ENCODE results near the gene DNTT.

DNTT gene

DNA sequence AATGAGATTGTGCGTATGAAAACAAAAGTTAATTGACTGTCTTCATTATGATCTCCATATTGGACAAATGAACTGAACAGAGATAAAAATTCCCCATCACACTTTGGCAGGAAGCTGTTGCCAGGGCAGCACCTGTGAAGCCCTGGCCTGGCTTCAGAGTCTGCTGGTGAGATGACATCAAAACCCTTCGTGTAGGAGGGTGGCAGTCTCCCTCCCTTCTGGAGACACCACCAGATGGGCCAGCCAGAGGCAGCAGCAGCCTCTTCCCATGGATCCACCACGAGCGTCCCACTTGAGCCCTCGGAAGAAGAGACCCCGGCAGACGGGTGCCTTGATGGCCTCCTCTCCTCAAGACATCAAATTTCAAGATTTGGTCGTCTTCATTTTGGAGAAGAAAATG, at the start of gene DNTT:
TSS of gene DNTT (plus strand) at position 205 of the 400 bp plus-strand sequence. CDS start at position 269, 64 bp downstream.
- no peak for DNase-seq

DNA sequence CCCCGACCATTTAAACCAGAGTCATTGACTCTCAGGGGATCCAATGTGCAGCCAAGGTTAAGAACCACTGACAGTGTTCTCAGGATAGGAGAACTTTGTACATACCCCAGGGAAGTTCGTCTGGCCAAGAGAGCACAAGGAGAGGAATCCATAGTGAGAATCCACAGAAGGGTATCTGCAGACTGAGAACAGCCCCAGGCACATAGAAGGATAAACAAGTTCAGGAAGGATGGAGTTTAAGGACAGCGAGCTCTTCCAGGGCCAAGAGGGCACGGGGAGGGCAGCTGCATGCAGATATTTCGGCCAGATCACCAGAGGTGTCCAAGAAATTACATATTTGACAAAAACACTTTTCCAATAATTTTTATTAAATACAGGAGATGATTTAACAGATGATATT, 49.3 kb upstream of the DNTT start:
- no peak for DNase-seq

DNA sequence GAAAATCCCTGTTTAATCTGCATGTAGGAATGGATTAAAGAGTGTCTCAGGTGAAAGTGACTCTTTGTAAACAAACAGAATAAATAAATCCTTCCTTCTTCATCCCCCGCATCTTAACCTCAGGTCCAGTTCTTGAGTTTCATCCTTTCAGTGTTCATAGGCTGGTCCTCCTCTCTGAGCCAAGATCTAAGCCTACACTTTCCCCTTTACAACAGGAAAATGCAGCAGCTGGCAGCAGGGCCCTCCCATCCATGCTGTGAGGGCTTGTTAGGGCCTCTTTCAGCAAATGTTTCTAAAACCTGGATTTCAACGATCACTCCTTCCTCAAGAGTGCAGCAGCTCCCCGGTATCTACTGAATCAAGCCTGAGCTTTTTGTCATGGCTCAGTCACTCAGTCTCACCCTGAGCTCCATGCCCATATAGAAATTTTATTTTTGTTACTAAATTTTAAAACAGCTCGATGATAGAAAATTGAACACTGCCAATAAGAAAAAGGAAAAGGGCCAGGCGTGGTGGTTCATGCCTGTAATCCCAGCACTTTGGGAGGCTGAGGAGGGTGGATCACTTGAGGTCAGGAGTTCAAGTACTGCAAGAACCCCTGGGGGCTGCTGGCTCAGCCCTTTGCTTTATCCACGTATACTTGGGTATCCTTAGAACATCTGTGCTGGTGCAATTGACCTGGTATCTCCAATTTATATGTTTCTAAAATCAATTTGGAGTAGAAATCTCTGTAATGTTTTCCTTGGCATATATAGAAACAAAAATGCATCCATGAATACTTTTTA, 48.5 kb upstream of the DNTT start:
- DNase-seq, result no peak

DNA sequence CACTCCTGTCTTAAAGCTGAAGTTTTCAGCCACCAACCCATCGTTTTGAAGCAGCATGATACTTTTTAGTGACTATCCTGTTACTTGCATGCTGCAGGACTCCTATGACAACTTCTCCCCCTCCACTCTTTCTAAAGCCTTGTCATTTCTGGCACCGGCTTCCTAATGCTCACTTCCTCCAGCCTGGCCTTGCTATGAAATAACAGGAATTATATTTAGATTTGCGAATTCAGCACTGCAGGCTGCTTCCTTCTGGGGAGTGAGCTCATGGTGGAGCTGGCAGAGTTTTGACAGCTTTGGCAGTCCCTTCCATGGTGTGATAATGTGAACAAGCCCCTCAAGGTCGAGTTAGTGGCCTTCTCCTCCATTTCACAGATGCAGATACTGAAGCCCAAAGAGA, 46.3 kb upstream of the DNTT start:
- no peak for DNase-seq

DNA sequence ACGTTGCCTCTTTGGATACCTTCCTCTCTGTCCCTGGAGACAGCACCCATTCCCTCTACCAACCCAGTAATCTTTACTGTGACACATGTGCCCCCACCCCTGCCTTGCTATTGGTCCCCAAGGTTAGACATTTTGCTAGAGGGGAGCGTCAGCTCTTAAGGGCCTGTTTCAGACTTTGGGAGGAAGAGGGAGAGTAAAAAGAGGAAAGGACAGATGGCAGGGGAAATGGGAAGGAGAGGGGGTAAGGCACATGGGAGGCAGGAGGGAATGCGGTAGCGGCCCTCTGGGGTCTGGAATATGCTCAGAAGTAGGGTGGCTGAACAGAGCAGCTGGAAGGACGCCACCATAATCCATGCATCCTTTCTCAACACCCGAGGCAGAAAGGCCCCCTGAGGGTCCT, 45.1 kb upstream of the DNTT start:
- no peak for DNase-seq

DNA sequence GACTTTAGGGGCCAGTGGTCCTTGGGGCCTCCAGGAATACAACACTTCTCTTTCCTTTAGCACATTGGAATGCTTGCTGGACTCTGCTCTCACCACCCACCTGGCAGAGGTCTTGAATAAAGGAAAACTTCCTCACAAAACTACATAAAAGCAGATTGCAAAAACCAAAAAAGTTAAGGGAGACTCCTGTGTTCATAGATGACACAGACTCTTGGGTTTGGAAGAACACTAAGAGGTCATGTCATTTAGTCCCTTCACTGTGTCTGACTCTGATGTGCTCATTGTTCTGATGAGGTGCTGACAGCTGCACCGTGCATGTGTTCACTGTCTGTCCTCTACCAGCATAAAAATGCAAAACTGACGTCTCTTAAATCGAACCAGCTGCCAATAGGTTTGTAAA, 44.2 kb upstream of the DNTT start:
- DNase-seq, result no peak

DNA sequence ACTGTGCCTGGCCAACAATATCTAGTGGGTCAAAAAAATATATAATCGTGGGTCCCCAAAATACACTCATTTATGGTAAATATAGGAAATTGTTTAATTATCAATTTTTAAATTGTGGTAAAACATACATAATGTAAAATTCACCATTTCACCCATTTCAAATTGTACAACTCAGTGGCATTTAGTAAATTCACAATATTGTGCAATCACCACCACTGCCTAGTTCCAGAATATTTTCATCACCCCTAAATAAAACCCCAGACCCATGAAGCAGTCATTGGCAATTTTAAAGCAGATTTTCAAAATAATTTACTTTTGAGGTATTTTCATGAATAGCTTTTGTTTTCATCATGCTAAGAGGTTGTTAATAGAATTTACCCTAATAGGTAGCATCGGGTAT, 43.1 kb upstream of the DNTT start:
- no peak for DNase-seq

DNA sequence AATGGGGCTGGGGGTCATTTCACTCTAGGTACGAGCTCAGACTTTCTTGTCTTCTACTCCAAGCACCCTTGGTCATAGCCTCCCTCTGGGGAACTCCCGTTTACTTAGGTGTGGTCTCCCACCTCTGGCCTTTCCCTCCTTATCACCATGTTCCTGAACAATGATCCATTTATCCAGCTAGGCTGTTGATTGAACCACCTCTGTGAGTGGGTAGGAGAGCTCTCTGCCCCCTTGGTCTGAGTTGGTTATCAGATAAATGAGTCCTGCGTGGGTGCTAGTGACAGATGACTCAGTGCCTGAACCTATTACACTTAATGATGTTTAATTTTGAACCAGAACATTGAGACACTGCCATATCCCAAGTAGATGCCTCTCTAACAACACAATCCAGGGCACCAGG, 42.3 kb upstream of the DNTT start:
- DNase-seq, result no peak

DNA sequence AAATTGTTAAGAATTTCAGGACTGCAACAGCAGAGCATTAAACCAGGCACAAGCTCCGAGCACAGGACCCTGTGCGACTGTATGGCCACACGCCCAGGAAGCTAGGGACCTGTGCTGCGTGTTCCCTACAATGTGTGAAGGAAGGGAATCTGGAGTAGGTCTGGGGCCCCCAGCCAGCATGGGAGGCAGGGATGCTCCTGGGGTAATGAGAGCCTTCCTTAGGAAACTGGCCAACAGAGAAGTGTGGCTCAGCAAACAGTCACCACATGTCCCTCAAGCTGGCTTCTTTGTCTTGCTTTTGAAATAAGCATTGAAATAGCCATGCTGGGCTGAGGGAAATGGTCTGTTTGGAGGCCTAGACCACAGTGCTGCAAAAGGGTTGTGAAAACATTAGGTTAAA, 41.1 kb upstream of the DNTT start:
- no peak for DNase-seq

DNA sequence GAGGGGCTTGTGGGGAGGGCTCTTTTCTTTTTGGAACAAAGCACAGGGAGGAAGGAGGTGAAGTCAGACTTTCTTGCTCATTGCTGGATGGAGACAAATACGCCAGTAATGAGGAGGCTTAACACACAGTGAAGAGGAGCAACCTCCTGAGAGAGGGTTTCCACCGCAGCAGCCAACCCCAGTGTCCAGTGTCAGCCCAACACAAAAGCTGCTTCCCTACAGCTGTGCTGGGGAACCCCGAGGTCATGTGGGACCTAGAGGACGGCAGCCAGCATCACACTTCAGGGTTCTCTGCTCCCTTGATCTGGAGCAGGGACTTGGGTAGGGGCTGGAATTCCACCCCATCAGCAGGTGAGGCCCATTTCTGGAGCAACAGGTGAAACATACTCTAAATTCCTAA, 40.6 kb upstream of the DNTT start:
- DNase-seq, result no peak

DNA sequence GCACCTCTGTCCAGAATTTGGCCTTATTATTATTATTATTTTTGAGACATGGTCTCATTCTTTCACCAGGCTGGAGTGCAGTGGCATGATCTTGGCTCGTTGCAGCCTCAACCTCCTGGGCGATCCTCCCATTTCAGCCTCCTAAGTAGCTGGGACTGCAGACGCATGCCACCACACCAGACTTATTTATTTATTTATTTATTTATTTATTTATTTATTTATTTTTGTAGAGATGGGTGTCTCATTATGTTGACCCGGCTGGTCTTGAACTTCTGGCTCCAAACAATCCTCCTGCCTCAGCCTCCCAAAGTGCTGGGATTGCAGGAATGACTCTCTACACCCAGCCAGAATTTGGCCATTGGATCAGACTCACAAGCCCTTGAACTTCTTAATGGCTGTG, 39.3 kb upstream of the DNTT start:
- no peak for DNase-seq

DNA sequence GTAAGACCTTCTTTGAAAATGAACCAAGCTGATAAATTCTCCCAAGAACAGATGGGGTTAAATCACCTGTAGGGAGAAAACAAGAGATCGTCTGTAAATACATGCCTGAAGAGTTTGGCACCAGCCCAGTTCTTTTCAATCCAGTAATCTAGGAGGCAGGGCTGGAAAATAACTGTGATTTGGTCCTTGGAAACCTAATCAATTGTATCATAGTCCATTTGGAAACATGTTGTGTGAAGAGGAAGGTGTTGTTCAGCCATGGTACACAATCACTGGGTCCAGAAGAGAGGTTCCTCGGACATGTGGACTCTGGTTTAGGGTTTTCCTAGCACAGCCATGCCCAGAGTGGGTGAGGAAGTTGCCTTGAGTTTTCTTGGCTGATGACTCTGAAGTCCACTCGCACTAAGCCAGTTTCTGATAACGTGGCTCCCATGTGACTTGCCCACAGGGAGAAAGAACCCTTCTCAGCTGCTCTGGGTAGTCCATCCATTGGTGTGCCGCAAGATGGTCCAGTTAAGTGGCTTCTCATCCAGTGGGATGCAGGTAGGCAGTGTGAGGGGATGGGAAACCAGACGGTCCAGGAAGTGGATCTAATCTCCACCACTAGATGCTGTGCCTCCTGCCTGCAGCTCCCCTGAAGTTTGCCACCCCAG, 38.0 kb upstream of the DNTT start:
- DNase-seq, result no peak

DNA sequence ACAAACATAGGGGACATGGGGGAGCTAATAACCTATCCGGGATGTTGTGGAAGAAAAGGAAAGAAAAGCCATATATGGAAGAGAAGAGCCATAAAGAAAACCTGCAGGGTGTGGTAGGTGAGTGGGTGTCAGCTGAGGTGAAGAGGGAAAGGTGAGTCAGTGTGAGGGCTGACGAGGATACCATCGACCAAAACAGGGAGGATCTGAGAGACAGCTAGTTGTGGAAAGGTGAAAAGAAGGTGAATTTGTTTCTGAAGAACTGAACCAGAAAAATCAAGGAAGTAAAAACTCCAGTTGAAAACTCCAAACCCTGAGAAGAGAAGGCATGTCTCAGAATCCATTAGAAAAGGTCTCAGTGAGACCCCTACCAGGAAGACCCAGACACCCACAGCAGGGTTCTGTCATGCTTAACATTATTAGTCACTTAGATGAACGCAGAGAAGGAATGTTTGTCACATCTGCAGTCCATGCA, 37.0 kb upstream of the DNTT start:
- no peak for DNase-seq

DNA sequence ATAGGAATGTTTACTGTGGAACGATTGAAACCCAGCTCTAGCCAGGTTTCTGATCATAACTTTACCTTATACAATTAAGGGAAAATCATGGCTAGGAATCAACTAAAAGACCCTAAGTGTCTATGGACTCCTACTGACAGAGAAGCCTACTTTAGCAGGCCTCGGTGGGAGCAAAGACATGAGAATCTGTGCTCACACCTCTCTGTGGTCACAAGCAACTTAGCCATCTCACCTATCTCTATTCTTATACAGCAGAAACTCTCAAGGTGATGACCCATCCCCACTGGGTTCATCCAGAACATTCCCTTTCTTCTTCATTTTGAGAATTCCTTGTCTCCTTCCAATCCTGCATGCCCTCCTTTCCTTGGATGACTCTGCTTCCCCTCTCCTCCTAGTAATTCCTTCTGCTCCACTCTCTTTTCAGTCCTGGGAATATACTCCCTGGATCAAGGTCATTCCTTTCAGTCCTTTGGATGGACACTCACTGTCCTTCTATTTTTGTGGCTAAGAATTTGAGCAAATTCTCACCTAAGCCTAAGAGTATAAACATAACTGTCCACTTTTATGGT, 35.8 kb upstream of the DNTT start:
- no peak for DNase-seq

DNA sequence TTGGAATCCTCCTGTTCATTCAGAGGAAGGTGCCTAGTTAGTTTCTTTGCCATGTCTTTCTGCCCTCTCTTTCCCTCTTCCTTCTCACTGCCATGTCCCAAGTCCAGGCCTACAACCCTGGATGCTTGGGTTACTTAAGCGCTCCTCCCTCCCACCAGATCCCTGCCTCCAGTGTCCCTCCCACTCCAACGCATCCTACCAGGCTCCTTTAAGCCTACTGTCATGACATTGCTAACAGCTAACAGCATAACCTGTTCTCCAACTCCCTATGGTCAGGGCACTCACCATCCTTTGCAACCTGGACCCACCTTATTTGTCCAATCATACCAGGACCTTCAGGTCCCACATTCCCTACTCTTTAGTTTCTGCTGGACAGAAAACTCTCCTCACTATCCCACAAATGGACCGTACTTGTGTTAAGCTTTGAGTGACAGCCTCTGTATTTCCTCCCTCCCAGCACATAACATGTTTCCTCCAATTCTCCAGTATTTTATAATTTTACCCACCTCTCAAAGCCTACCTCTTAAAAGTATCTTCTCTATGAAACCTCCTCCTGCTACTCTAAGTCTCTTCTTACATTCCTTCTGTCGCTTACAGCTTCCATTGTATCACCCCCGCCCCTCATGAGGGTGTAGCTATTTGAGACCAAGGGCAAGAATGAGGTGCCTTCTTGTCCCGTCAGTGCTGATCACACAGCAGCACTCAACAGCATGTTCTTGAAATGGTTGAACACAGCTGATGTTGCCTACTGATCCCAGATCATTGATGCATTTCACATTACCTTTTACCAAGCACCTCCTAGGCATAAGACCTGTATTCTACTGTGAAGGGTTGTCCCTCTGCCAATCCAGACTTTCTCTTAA, 34.6 kb upstream of the DNTT start:
- no peak for DNase-seq

DNA sequence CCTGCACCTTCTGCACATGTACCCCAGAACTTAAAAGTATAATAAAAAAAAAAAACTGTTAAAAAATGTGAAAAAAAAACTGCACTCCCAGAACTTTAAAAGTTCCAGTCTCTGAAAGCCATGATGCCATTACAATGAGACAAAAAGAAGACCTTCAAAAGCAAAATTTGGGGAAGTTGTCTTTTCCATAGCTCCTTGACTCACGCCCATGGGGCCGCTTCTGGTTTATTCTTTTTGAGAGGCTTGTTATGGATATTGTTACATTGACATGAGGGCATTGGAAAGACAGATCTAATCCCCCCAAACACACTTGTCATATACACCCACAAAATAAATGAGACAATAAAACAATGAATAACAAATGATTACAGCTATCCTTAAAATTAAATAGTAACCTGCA, 33.7 kb upstream of the DNTT start:
- no peak for DNase-seq

DNA sequence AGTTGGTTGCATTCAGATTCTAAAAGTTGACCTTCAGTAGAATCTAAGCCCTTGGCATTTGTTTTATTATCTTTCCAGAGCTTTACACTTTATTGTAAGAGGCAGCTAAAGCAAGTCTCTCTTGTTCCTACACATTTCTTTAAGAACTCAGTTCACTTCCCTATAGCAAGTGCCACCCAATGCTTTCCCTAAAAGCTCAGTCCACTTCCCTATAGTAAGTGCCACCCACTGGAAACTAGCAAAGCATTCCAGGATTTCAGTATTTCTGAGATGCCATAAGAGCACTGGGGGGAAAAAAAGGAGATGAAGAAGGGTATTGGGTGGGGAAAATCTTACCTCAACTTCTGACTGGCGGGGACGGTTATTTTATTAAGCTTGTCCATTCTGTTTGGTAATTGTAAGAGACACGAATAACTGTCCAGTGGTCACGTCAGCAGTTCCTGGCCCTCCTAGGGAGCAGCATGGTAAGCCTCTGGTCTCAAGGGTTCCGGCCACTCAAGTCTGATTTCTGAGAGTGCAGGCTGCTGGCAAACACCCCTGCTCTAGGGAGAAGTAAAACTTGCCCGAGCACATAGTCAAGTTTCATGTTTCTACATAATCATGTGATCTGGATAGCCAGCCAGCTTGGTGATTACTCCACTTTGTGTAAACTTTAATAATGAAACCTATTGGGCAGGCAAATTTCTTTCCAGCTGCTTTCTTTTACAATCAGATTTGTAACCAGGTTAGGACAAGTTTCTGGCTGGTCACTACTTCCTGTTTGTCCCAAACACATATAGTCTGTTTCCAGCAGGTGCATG, 33.0 kb upstream of the DNTT start, which contains the start of gene BLNK:
TSS of gene BLNK (minus strand) at position 554 of the 800 bp plus-strand sequence. CDS start at position 383, 171 bp downstream.
- DNase-seq, result no peak

DNA sequence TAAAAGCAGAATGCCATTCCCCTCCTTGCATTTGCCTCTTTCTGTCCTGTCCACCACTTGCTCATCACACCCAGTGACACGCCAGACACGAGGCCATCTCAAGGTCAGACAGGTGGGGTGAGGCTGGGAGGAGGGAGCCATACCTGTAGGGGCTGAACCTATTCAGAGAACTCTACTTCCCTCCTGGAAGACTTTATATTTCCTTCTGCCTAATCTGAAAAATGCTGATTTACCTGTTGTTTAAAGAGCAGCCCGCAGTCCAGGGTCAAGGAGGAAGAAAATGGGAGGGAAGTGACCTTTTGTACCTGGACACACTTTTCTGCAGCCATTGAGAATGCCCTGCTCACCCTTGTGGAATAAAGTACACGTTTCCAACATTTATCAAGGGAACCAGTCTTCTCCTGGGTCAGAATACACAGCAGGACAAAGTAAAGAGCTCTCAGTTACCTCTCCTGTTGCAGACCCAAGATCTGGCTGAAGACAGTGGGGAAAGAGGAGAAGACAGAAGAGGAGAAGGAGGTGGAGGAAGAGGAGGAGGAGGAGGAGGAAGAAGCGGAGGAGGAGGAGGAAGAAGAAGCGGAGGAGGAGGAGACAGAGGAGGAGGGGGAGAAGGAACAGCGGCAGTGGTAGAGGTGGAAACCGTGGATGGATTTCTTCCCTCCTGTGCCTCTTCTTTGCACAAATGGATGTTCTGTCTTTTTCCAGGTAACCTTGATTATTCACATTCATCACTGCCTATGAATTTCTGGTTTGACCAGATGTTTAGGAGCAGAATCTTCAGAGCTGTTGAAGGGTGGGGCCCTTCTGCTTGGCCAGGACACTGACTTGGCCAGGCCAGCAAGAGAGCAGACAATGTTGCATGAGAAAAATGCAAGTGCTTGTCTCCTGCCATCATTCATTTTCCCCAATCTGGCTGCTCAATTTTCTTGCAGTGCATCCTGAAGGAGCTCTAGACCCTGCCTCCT, 31.6 kb upstream of the DNTT start:
- DNase-seq, result no peak

DNA sequence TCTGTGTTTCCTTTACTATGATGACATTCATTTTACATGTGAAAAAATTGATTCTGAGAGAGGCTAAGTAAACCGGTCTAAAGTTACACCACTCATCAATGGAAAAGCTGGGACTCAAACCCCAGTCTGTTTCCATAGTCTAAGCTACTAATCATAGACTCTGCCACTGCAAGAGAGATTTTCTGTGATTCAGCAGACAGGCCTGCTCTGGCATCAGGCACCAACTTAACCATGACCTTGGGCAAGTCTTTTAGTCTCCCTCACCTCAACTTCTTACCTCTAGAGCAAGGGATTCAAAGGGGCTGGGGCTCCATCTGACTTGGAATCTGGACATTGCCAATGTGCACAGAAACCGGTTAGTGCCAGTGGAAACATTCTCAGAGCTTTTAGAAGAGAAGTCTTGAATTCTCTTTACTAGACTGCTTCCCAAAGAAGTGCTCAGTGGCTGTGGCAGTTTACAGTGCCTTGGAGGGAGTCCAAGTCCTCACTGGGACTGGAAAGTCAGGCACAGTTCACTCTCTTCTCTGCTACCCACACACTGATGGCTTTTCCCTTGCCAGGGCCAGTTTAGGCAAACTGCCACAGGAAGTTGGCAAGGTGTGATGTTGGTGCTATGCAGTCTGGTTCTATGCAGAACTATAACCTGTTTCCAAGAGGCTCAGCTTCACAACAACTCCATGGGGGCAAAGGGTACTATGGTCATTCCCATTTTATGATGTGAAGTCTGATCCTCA, 28.4 kb upstream of the DNTT start:
- no peak for DNase-seq

DNA sequence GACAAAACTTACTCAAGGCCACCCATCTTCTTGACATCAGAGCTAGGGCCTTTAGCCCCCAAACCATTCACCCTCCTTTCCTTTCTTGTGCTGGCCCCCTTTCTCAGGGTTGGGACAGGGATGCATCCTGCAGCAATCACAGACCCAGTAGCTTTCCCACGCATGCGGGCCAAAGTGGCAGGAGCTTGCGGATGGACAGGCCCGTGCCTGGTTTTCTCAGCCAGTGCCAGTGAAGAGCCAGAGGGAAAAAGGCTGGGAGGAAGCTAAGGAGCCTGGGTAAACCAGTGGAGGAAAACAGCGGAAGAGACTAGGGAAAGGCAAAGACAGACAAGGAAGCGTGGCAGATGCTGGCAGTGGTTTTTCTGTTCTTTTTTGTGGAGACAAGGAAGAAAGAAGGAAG, 27.8 kb upstream of the DNTT start:
- DNase-seq, result no peak

Measured in activated CD4-positive, alpha-beta T cell treated with anti-CD3 and anti-CD28 coated beads, Interleukin-2, amount 50 U/mL, for 1 hour (primary cell).